K562 (cell line): ENCODE measurements around the gene EPHA4.

Source experiments
- GATA2 ChIP-seq: sonication (generic); formaldehyde crosslinking; IDR thresholded peaks from 2 replicates; pipeline ENCODE4 v1.4.0; 2020; ENCODE audit warnings: mild to moderate bottlenecking, missing genetic modification reagents
- POLR2A ChIP-seq: fragments of 450-650 bp; conservative IDR thresholded peaks from 2 replicates; pipeline ENCODE4 v1.6.1; 2016
- ZNF695 ChIP-seq: fragments of 450-650 bp; formaldehyde crosslinking; IDR thresholded peaks from 2 replicates; pipeline ENCODE4 v1.4.0; 2020; ENCODE audit warnings: mild to moderate bottlenecking, moderate library complexity
- TF ChIP-seq, protein P1 (sequence below): IDR thresholded peaks from 3 replicates; pipeline ENCODE4 v1.6.1; 2011; ENCODE audit warnings: borderline replicate concordance, mild to moderate bottlenecking, moderate library complexity; ENCODE audit not compliant: insufficient read length; ENCODE audit errors: extremely low read depth
- TF ChIP-seq, protein P2 (sequence below), 3 experiments: IDR thresholded peaks in 2 of 3; conservative IDR thresholded peaks in 1 of 3; 2 replicates each; pipeline ENCODE4 v1.5.1; 2011 to 2012; ENCODE audit warnings: low read length in 3 of 3, mild to moderate bottlenecking in 3 of 3, control low read depth in 2 of 3, improper control_type of control experiment in 1 of 3, inconsistent platforms in 1 of 3, low read depth in 1 of 3, mixed read lengths in 1 of 3, moderate library complexity in 1 of 3; ENCODE audit not compliant: insufficient read depth in 2 of 3

DNA sequence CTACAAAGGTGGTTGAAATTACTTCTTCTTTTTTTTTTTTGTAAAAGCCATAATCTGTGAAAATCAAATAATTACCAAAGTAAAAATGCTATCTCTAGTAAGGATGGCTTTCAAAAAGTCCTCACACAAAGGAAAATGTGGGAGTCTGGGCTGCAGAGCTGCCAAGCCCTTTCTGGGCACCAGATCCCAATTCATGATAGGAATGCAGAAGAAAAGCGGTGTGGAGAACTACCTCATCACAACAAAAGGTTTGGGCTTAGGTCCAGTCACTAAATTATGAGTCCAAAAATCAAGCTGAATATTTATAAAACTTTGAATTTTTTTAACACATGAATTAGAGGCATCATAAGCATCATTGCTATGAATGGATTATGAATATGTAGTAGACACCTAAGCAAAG lies 30.8 kb upstream of the EPHA4 start:
- no peak for TF ChIP-seq GATA2 (CRISPR knock-in tag)
- TF ChIP-seq, protein P1, sequence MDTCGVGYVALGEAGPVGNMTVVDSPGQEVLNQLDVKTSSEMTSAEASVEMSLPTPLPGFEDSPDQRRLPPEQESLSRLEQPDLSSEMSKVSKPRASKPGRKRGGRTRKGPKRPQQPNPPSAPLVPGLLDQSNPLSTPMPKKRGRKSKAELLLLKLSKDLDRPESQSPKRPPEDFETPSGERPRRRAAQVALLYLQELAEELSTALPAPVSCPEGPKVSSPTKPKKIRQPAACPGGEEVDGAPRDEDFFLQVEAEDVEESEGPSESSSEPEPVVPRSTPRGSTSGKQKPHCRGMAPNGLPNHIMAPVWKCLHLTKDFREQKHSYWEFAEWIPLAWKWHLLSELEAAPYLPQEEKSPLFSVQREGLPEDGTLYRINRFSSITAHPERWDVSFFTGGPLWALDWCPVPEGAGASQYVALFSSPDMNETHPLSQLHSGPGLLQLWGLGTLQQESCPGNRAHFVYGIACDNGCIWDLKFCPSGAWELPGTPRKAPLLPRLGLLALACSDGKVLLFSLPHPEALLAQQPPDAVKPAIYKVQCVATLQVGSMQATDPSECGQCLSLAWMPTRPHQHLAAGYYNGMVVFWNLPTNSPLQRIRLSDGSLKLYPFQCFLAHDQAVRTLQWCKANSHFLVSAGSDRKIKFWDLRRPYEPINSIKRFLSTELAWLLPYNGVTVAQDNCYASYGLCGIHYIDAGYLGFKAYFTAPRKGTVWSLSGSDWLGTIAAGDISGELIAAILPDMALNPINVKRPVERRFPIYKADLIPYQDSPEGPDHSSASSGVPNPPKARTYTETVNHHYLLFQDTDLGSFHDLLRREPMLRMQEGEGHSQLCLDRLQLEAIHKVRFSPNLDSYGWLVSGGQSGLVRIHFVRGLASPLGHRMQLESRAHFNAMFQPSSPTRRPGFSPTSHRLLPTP: no peak
- TF ChIP-seq, protein P2, sequence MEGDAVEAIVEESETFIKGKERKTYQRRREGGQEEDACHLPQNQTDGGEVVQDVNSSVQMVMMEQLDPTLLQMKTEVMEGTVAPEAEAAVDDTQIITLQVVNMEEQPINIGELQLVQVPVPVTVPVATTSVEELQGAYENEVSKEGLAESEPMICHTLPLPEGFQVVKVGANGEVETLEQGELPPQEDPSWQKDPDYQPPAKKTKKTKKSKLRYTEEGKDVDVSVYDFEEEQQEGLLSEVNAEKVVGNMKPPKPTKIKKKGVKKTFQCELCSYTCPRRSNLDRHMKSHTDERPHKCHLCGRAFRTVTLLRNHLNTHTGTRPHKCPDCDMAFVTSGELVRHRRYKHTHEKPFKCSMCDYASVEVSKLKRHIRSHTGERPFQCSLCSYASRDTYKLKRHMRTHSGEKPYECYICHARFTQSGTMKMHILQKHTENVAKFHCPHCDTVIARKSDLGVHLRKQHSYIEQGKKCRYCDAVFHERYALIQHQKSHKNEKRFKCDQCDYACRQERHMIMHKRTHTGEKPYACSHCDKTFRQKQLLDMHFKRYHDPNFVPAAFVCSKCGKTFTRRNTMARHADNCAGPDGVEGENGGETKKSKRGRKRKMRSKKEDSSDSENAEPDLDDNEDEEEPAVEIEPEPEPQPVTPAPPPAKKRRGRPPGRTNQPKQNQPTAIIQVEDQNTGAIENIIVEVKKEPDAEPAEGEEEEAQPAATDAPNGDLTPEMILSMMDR (IDR thresholded peaks at IDR 0.05 in 2 of 3, conservative IDR thresholded peaks at IDR 0.05 in 1 of 3; ENCODE audit: insufficient read depth in 2 of 3, low read depth in 1 of 3, low read length in 3 of 3): no peak
- no peak for TF ChIP-seq ZNF695
- no peak for TF ChIP-seq POLR2A
